ENCODE measurements around the gene FAM24B.

DNA sequence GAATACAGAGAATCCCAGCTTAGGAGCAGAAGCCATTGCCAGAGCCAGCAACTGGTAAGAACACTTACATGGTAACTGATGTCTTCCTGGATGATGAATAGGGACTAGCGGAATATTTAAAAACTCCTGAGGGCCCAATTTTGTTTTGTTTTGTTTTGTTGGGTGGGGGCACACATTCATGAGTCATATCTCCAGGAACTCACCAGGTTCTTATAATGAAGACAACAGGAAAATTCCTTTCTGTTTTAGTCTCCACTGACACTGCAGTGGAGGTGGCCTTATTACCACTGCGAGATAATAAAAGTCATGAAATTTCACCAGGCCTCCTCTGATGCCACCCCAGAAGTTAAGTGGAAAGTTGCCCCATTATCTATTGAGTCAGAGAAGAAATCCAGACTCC is 27.1 kb downstream of the FAM24B start:
- TF ChIP-seq, protein P1, sequence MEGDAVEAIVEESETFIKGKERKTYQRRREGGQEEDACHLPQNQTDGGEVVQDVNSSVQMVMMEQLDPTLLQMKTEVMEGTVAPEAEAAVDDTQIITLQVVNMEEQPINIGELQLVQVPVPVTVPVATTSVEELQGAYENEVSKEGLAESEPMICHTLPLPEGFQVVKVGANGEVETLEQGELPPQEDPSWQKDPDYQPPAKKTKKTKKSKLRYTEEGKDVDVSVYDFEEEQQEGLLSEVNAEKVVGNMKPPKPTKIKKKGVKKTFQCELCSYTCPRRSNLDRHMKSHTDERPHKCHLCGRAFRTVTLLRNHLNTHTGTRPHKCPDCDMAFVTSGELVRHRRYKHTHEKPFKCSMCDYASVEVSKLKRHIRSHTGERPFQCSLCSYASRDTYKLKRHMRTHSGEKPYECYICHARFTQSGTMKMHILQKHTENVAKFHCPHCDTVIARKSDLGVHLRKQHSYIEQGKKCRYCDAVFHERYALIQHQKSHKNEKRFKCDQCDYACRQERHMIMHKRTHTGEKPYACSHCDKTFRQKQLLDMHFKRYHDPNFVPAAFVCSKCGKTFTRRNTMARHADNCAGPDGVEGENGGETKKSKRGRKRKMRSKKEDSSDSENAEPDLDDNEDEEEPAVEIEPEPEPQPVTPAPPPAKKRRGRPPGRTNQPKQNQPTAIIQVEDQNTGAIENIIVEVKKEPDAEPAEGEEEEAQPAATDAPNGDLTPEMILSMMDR (IDR thresholded peaks at IDR 0.05; ENCODE audit: low read depth, low read length, missing input control), result no peak
- TF ChIP-seq NR2F2 (IDR thresholded peaks at IDR 0.05) (no peak), JUND (IDR thresholded peaks at IDR 0.05) (no peak), RAD21 (IDR thresholded peaks at IDR 0.05) (no peak), TAF1 (conservative IDR thresholded peaks at IDR 0.05) (no peak), RXRA (IDR thresholded peaks at IDR 0.05) (no peak)
- TF ChIP-seq, protein P2, sequence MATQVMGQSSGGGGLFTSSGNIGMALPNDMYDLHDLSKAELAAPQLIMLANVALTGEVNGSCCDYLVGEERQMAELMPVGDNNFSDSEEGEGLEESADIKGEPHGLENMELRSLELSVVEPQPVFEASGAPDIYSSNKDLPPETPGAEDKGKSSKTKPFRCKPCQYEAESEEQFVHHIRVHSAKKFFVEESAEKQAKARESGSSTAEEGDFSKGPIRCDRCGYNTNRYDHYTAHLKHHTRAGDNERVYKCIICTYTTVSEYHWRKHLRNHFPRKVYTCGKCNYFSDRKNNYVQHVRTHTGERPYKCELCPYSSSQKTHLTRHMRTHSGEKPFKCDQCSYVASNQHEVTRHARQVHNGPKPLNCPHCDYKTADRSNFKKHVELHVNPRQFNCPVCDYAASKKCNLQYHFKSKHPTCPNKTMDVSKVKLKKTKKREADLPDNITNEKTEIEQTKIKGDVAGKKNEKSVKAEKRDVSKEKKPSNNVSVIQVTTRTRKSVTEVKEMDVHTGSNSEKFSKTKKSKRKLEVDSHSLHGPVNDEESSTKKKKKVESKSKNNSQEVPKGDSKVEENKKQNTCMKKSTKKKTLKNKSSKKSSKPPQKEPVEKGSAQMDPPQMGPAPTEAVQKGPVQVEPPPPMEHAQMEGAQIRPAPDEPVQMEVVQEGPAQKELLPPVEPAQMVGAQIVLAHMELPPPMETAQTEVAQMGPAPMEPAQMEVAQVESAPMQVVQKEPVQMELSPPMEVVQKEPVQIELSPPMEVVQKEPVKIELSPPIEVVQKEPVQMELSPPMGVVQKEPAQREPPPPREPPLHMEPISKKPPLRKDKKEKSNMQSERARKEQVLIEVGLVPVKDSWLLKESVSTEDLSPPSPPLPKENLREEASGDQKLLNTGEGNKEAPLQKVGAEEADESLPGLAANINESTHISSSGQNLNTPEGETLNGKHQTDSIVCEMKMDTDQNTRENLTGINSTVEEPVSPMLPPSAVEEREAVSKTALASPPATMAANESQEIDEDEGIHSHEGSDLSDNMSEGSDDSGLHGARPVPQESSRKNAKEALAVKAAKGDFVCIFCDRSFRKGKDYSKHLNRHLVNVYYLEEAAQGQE (IDR thresholded peaks at IDR 0.05), result no peak
- TF ChIP-seq, protein P3, sequence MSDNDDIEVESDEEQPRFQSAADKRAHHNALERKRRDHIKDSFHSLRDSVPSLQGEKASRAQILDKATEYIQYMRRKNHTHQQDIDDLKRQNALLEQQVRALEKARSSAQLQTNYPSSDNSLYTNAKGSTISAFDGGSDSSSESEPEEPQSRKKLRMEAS (IDR thresholded peaks at IDR 0.05), result no peak

Measured in liver (tissue), 3 donors.